Measurements from ENCODE around the gene ABL2.
"Not testable (repeated sequence)": the region's sequence is repeated elsewhere in the genome, so short reads cannot be mapped to it uniquely, and the experiment has no call there.

The ABL2 gene

GRCh38 chr1:179229214-179230140, at the start of gene ABL2:
Gene ABL2, minus strand, starts transcription at chr1:179229677. Its CDS starts 280 bp downstream, at chr1:179229397.
- DNase-seq (ENCODE audit: low spot score): no peak

GRCh38 chr1:179278920-179279319, 49.4 kb upstream of the ABL2 start:
- DNase-seq (ENCODE audit: low spot score): no peak

GRCh38 chr1:179274424-179274823, 44.9 kb upstream of the ABL2 start:
- DNase-seq (ENCODE audit: low spot score): not testable (repeated sequence)

- DNase-seq (ENCODE audit: low spot score): no peak
Observed at GRCh38 chr1:179269071-179269470, 39.6 kb upstream of the ABL2 start.

- no peak for DNase-seq (ENCODE audit: low spot score)
Observed at GRCh38 chr1:179264507-179264906, 35.0 kb upstream of the ABL2 start.

DNA sequence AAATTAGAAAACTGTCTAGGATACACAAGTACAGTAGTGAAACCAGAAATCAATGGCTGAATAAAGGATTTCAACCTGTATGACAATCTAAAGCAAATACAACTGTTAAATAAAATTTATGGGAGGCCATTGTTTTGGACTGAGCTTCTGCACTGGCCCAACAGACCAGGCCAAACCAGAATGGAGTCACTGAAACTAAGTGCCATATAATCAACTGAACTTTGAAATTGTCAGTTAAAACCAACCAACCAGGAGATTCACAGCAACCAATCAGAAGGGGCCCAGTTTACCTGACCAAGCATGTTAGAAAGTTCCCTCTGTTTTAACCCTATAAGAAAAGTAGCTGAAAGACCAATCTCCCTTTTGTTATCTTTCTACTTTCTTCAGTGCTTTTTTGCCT, 33.6 kb upstream of the ABL2 start:
- no peak for DNase-seq (ENCODE audit: low spot score)

GRCh38 chr1:179262183-179262582, 32.7 kb upstream of the ABL2 start:
- no peak for DNase-seq (ENCODE audit: low spot score)

GRCh38 chr1:179253286-179253972, 24.0 kb upstream of the ABL2 start:
- DNase-seq (ENCODE audit: low spot score): no peak

GRCh38 chr1:179252606-179253005, 23.1 kb upstream of the ABL2 start:
- DNase-seq (ENCODE audit: low spot score): no peak

DNA sequence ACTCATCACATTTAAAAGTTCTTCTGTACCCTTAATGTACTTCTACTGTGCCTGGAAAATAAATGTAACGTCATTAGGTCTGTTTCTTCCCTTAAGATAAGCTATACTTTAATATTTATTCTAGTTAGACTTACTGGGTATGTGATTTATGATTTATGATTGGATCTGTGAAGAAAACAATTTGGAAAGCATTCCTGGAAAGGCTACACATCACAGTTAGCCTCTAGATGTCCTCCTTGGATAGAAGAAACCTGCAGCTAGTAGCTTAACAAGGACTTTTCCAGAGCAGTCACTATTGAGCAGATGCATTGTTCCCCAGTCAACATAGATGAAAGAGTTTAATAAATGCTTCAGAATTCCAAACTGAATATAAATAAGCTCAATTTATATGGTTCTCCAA, 22.2 kb upstream of the ABL2 start:
- DNase-seq (ENCODE audit: low spot score): no peak

- no peak for DNase-seq (ENCODE audit: low spot score)
Observed at GRCh38 chr1:179247923-179248322, 18.4 kb upstream of the ABL2 start.

- not testable (repeated sequence) for DNase-seq (ENCODE audit: low spot score)
Observed at GRCh38 chr1:179245426-179245825, 15.9 kb upstream of the ABL2 start.

DNA sequence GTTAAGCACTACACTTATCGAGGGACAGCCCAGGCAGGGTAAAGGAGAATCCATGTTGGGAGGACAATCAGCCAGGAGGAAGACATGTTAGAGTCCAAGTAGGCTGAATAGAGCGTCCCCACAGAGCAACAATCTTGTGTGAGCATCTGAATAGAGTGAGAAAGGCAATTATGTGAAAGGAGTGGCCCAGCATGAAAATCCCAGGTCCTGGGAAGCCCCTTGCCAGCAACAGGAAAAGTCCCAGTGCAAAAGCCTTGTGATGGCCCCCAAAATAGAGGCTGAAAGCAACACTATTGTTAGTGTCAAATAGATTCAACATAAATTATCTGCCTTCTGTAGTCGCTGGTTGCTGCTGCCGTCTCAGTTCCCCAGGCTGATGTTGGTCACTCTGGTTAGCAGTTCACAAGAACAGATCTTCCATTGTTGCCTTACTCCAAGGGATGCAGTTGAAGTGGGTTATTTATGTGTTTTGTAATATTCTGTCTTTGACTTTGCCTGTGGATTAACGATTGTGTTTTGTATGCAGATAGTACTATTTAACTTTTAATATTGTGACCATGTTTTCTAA, 12.1 kb upstream of the ABL2 start:
- no peak for DNase-seq (ENCODE audit: low spot score)

DNA sequence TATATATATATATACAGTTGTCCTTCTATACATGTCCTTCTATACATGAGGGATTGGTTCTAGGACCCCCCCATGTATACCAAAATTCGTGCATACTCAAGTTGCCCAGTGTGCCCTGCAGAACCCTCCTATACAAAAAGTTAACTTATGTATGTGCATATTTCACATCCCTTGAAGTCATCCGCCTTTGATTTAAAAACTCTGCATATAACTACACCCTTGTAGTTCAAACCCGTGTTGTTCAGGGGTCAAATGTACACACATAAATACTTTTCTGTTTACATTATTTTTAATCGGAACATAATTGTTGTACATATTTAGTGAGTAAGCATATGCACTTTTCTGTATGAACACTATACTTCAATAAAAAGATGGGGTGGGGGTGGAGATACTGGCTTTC, 7.7 kb upstream of the ABL2 start:
- DNase-seq (ENCODE audit: low spot score): no peak

DNA sequence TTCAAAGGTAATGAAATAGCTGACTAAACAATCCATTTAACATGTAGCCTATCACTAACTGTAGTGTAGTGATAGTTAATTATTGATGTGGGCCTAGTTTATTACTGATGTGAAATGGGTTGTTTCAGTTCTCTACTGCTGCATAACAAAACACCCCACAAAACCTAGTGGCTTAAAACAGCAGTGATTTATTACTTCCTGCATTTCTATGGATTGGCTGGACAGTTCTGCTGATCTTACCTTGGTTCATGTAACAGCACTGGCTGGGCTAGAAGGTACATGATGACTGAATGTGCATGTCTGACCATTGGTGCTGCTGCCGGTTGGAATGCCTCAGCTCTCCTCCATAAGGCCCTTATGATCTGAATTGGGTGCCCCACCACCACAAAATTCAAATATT, 5.4 kb upstream of the ABL2 start:
- no peak for DNase-seq (ENCODE audit: low spot score)

GRCh38 chr1:179231923-179232322, 2.4 kb upstream of the ABL2 start:
- DNase-seq (ENCODE audit: low spot score): no peak

- no peak for DNase-seq (ENCODE audit: low spot score)
Observed at GRCh38 chr1:179230721-179231120, 1.2 kb upstream of the ABL2 start.

DNA sequence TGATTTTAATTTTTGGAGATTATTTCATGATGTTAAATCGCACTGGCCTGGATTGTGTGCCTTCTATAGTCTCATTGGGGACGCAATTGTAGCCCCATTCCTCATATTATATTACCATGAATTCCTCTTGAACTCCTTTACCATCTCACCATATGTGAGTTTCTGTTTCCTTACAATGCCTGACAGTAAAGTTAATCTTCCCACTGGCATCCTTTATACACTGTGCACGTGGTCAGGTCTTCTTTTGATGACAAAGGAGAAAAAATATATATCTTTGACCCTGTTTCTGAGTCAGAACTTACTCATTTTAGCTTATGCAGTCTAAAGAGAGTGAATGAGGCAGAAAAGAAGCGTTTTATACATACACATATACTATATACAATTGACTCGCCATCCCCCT, 774 bp upstream of the ABL2 start:
- no peak for DNase-seq (ENCODE audit: low spot score)

- DNase-seq (ENCODE audit: low spot score): no peak
Observed at GRCh38 chr1:179228783-179229213, 679 bp downstream of the ABL2 start.

DNA sequence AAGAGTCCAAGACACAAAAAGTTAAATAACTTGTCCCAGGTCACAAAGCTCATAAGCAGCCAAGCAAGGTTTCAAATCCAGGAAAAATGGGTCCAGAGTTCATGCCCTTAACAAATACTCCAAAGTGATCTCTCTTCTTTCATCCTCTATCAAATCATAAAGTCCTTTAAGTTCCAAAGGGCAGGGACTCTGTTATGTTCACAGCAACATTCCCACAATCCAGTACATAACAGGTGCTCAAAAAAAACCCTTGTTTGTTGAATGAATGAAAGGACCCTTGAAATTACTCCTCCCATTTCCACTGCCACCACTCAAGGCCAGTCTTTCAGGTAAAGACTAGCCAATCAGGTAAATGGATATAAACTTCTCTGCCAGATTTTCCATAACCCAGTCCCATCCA, 2.7 kb downstream of the ABL2 start:
- no peak for DNase-seq (ENCODE audit: low spot score)

- not testable (repeated sequence) for DNase-seq (ENCODE audit: low spot score)
Observed at GRCh38 chr1:179224466-179224865, 5.0 kb downstream of the ABL2 start.

- not testable (repeated sequence) for DNase-seq (ENCODE audit: low spot score)
Observed at GRCh38 chr1:179221121-179221520, 8.4 kb downstream of the ABL2 start.

DNA sequence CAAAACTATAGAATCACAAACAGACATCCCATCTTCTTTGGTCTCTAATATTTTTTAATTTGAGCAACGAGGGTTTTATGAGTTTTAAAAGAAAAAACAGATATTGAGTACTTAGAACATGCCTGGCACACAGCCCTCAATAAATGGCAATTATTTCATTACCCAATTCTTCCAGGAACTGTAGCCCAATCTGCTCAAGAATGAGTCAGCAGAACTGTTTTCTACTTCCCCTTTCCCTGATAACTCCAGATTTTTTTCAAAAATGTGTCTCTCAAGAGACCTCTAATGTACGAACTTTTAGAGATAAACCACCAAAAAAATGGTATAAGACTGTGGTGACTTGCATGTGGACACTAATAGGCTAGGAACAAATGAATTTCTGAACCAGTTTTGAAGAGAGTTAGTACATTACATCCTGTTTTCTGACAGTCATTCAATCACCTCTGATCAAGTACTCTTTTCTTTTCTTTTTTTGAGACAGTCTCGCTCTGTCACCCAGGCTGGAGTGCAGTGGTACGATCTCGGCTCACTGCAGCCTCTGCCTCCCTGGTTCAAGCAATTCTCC, 11.5 kb downstream of the ABL2 start:
- DNase-seq (ENCODE audit: low spot score): no peak
